Astrocyte of the spinal cord (primary cell): ENCODE results near the gene OLFM2.

ENCODE experiments used
- DNase-seq: peaks from one replicate; pipeline ENCODE4 v3.0.0; 2011; ENCODE audit warnings: low read depth, low spot score
- H3K4me3 ChIP-seq: 2 replicates; pipeline ENCODE4 v1.5.1; 2011; ENCODE audit warnings: low read depth, mild to moderate bottlenecking, low read length, moderate library complexity
- in situ Hi-C: cut with HindIII; loops from 2 replicates; pipeline ENCODE4 v1.10.0; 2017; ENCODE audit warnings: low sequenced_read_pairs
- TF ChIP-seq, protein P1 (sequence below): IDR thresholded peaks from 2 replicates; pipeline ENCODE4 v1.5.1; 2012; ENCODE audit warnings: low read depth, mild to moderate bottlenecking, low read length, inconsistent platforms

Gene OLFM2

DNA sequence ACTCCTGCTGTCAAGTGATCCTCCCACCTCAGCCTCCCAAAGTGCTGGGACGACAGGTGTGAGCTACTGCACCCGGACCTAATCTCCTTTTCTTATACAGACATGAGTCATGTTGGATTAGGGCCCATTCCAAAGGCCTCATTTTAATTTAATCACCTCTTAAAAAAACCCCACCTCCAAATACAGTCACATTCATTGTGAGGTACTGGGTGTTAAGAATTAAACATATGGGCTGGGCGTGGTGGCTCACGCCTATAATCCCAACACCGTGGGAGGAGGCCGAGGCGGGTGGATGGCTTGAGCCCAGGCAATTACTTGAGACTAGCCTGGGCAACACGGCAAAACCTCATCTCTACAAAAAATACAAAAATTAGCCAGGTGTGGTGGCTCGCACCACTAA lies 54.6 kb downstream of the OLFM2 start:
- H3K4me3 ChIP-seq: no peak overlapping the region
- DNase-seq: no peak
- in situ Hi-C loops: no loop called here
- TF ChIP-seq, protein P1, sequence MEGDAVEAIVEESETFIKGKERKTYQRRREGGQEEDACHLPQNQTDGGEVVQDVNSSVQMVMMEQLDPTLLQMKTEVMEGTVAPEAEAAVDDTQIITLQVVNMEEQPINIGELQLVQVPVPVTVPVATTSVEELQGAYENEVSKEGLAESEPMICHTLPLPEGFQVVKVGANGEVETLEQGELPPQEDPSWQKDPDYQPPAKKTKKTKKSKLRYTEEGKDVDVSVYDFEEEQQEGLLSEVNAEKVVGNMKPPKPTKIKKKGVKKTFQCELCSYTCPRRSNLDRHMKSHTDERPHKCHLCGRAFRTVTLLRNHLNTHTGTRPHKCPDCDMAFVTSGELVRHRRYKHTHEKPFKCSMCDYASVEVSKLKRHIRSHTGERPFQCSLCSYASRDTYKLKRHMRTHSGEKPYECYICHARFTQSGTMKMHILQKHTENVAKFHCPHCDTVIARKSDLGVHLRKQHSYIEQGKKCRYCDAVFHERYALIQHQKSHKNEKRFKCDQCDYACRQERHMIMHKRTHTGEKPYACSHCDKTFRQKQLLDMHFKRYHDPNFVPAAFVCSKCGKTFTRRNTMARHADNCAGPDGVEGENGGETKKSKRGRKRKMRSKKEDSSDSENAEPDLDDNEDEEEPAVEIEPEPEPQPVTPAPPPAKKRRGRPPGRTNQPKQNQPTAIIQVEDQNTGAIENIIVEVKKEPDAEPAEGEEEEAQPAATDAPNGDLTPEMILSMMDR: no peak

DNA sequence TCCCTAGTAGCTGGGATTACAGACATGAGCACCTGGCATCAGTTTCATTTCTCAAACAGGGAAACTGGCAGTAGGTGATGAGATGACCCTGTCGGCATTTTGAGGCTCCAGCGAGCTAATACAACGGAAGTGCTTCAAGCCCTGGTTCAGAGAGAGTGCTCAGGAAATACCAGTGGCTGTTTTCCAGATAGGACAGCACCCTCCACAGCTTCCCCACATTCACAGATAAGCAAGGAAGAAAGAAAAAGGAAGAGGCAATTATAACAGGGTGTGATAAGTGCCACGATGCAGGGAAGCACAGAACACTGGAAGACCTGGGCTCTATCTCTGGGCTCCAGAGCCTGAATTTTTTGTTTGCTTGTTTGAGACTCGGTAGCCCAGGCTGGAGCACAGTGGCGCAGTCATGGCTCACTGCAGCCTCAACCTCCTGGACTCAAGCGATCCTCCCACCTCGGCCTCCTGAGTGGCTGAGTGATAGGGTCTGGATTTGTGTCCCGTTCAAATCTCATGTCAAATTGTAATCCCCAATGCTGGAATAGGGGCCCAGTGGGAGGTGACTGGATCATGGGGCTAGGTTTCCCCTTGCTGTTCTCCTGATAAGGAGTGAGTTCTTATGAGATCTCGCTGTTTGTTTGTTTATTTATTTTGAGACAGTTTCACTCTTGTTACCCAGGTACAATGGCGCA lies 57.7 kb downstream of the OLFM2 start:
- TF ChIP-seq, protein P1: no peak
- no peak overlapping the region for H3K4me3 ChIP-seq
- DNase-seq: no peak
- in situ Hi-C loops: no loop called here

- no peak overlapping the region for H3K4me3 ChIP-seq
- TF ChIP-seq, protein P1: no peak
- DNase-seq: no peak
- in situ Hi-C loops: no loop called here
Observed at GRCh38 chr19:9877780-9878510, 58.4 kb downstream of the OLFM2 start.

GRCh38 chr19:9875796-9876195 lies 60.5 kb downstream of the OLFM2 start:
- TF ChIP-seq, protein P1: no peak
- H3K4me3 ChIP-seq: no peak overlapping the region
- in situ Hi-C loops: no loop called here
- no peak for DNase-seq

GRCh38 chr19:9875031-9875627 lies 61.2 kb downstream of the OLFM2 start:
- in situ Hi-C loops: no loop called here
- TF ChIP-seq, protein P1: no peak
- H3K4me3 ChIP-seq: no peak overlapping the region
- no peak for DNase-seq

GRCh38 chr19:9872618-9873242 lies 63.6 kb downstream of the OLFM2 start:
- TF ChIP-seq, protein P1: no peak
- H3K4me3 ChIP-seq: no peak overlapping the region
- in situ Hi-C loops: no loop called here
- no peak for DNase-seq
